CD4-positive, alpha-beta T cell (primary cell): Measurements from ENCODE around the gene STK32B. TPM values are rescaled to one million over a fixed set of nuclear protein-coding genes. Genes with fewer than 3 reads are reported as not detected.

Experiments used
- ATAC-seq: fragments of 200-7000 bp; cut with Tn5 transposase; one replicate; pipeline ENCODE4 v1.10.0; 2022; ENCODE audit warnings: mild to moderate bottlenecking; ENCODE audit not compliant: poor library complexity
- CTCF ChIA-PET: fragments of 350-600 bp; sonication (Branson Sonifier 250); formaldehyde crosslinking; loops from one replicate; lab custom pipeline; 2021; ENCODE audit warnings: antibody characterized with exemption, inconsistent platforms; lab: Charles Lee
- POLR2A ChIA-PET: fragments of 350-600 bp; sonication (Branson Sonifier 250); formaldehyde crosslinking; loops from one replicate; lab custom pipeline; 2021; ENCODE audit warnings: antibody characterized with exemption, inconsistent platforms; lab: Charles Lee
- DNase-seq, 14 experiments: peaks; one replicate each; pipeline ENCODE4 v3.0.0-alpha.2; 2013 to 2020; ENCODE audit warnings: mixed read lengths in 2 of 14
- H3K27ac ChIP-seq, 2 donors: one replicate each; pipeline versions ENCODE4 v1.5.1 to v1.7.0; 2013; ENCODE audit warnings: low read length in 2 of 2, low read depth in 1 of 2, mild to moderate bottlenecking in 1 of 2
- H3K27me3 ChIP-seq, 2 experiments: 1 replicate in 1 of 2; 2 replicates in 1 of 2; pipeline versions ENCODE4 v1.6.1 to v1.7.0; 2013; ENCODE audit warnings: low read length in 2 of 2, control low read depth in 1 of 2, mild to moderate bottlenecking in 1 of 2, moderate library complexity in 1 of 2; ENCODE audit not compliant: insufficient read depth in 2 of 2, control insufficient read depth in 1 of 2
- H3K36me3 ChIP-seq: one replicate; pipeline ENCODE4 v1.6.1; 2013; ENCODE audit warnings: low read length, control low read depth; ENCODE audit not compliant: insufficient read depth
- H3K4me1 ChIP-seq: one replicate; pipeline ENCODE4 v1.6.1; 2013; ENCODE audit warnings: low read length, control low read depth; ENCODE audit not compliant: insufficient read depth
- H3K4me3 ChIP-seq: one replicate; pipeline ENCODE4 v1.5.1; 2013; ENCODE audit warnings: mild to moderate bottlenecking, low read length, moderate library complexity
- H3K9me3 ChIP-seq, 2 experiments: 1 replicate in 1 of 2; 2 replicates in 1 of 2; pipeline versions ENCODE4 v1.6.1 to v1.7.0; 2013; ENCODE audit warnings: low read length in 2 of 2, mild to moderate bottlenecking in 2 of 2, control low read depth in 1 of 2, moderate library complexity in 1 of 2; ENCODE audit not compliant: control insufficient read depth in 1 of 2, insufficient read depth in 1 of 2
- H3K27ac Mint-ChIP-seq: one replicate; pipeline ENCODE4 v1.8.0; 2020; ENCODE audit warnings: mixed read lengths
- H3K27me3 Mint-ChIP-seq: one replicate; pipeline ENCODE4 v1.8.0; 2021; ENCODE audit warnings: mixed read lengths
- H3K36me3 Mint-ChIP-seq: one replicate; pipeline ENCODE4 v1.8.0; 2021; ENCODE audit warnings: low read depth, mixed read lengths
- H3K4me1 Mint-ChIP-seq: one replicate; pipeline ENCODE4 v1.8.0; 2021; ENCODE audit warnings: low read depth, mixed read lengths
- H3K4me3 Mint-ChIP-seq: one replicate; pipeline ENCODE4 v1.8.0; 2020; ENCODE audit warnings: mild to moderate bottlenecking, mixed read lengths
- H3K9me3 Mint-ChIP-seq: one replicate; pipeline ENCODE4 v1.8.0; 2020; ENCODE audit warnings: mixed read lengths
- CTCF ChIP-seq: fragments of 200-600 bp; IDR thresholded peaks from one replicate; pipeline ENCODE4 v1.8.0; 2022; ENCODE audit warnings: antibody characterized with exemption, mild to moderate bottlenecking
- intact Hi-C, 2 experiments: fragments of 100-400 bp; cut with DNase I in 1 of 2; cut with micrococcal nuclease in 1 of 2; formaldehyde crosslinking; loops; one replicate each; pipeline versions ENCODE4 v1.15.1 to v1.9.0; 2023 to 2025; cut with DNase I, micrococcal nuclease
- total RNA-seq, 174 experiments: library from RNA in 2 of 174; stranded (reverse) in 2 of 174; gene quantifications; one replicate each; pipeline ENCODE4 v1.2.3 and lab custom pipeline; 2021 to 2026

The STK32B gene
- total RNA-seq, 2 experiments from 2014 or later, result not detected

- Histone ChIP-seq H3K4me1 (no peaks in the 10 kb centered on the region), H3K9me3 (peaks cover 0 to 16% of the 10 kb centered on the region in 2 experiments), H3K27me3 (no peaks in the 10 kb centered on the region), H3K27ac (no peak overlapping the region), H3K36me3 (no peaks in the 10 kb centered on the region), H3K4me3 (no peak overlapping the region)
- H3K27ac Mint-ChIP-seq, result no peak overlapping the region
- TF ChIP-seq CTCF, result no peak
- no peaks in the 10 kb centered on the region for H3K9me3 Mint-ChIP-seq
- H3K4me3 Mint-ChIP-seq, result no peak overlapping the region
- ATAC-seq, result no peak
- intact Hi-C loops, result no loop called here
- CTCF ChIA-PET, result no interaction called here
- no peaks in the 10 kb centered on the region for H3K36me3 Mint-ChIP-seq
- no peaks in the 10 kb centered on the region for H3K27me3 Mint-ChIP-seq
- no peak for DNase-seq
- H3K4me1 Mint-ChIP-seq, result no peaks in the 10 kb centered on the region
- POLR2A ChIA-PET, result no interaction called here
Observed at GRCh38 chr4:5381961-5382441, 330.7 kb downstream of the STK32B start.

- TF ChIP-seq CTCF, result no peak
- no peaks in the 10 kb centered on the region for H3K27me3 ChIP-seq
- intact Hi-C loops, result no loop called here
- no peaks in the 10 kb centered on the region for H3K4me1 ChIP-seq
- no peaks in the 10 kb centered on the region for H3K36me3 Mint-ChIP-seq
- ChIA-PET CTCF (no interaction called here), POLR2A (no interaction called here)
- no peak overlapping the region for H3K4me3 Mint-ChIP-seq
- H3K9me3 ChIP-seq, result peaks cover 0 to 18% of the 10 kb centered on the region in 2 experiments
- H3K9me3 Mint-ChIP-seq, result no peaks in the 10 kb centered on the region
- DNase-seq (no peak), ATAC-seq (no peak)
- no peak overlapping the region for H3K4me3 ChIP-seq
- H3K27ac Mint-ChIP-seq, result no peak overlapping the region
- H3K4me1 Mint-ChIP-seq, result no peaks in the 10 kb centered on the region
- no peak overlapping the region for H3K27ac ChIP-seq
- no peaks in the 10 kb centered on the region for H3K27me3 Mint-ChIP-seq
- no peaks in the 10 kb centered on the region for H3K36me3 ChIP-seq
Observed at GRCh38 chr4:5383191-5383980, 332.1 kb downstream of the STK32B start.

GRCh38 chr4:5385741-5386311, 334.5 kb downstream of the STK32B start:
- ATAC-seq (no peak), DNase-seq (no peak)
- H3K27ac ChIP-seq, result no peak overlapping the region
- no peak overlapping the region for H3K4me3 Mint-ChIP-seq
- TF ChIP-seq CTCF, result no peak
- no peaks in the 10 kb centered on the region for H3K36me3 ChIP-seq
- H3K4me1 ChIP-seq, result no peaks in the 10 kb centered on the region
- H3K4me3 ChIP-seq, result no peak overlapping the region
- no peaks in the 10 kb centered on the region for H3K36me3 Mint-ChIP-seq
- CTCF ChIA-PET, result no interaction called here
- H3K9me3 Mint-ChIP-seq, result no peaks in the 10 kb centered on the region
- H3K27ac Mint-ChIP-seq, result no peak overlapping the region
- no peaks in the 10 kb centered on the region for H3K27me3 Mint-ChIP-seq
- peaks cover 0 to 11% of the 10 kb centered on the region in 2 experiments for H3K9me3 ChIP-seq
- no peaks in the 10 kb centered on the region for H3K4me1 Mint-ChIP-seq
- intact Hi-C loops, result no loop called here
- POLR2A ChIA-PET, result no interaction called here
- H3K27me3 ChIP-seq, result no peaks in the 10 kb centered on the region
